Rectal smooth muscle tissue (tissue), 1 donor: ENCODE data around the gene RBM42.
A peak's percentile ranks its signal among the peaks of the same experiment; 100 is the strongest.

Experiments used
- H3K27ac ChIP-seq: one replicate; pipeline ENCODE4 v1.7.0; 2013; ENCODE audit warnings: low read depth, low read length, inconsistent platforms
- H3K27me3 ChIP-seq: one replicate; pipeline ENCODE4 v1.7.0; 2013; ENCODE audit warnings: low read length; ENCODE audit not compliant: control insufficient read depth, insufficient read depth
- H3K36me3 ChIP-seq: one replicate; pipeline ENCODE4 v1.7.0; 2013; ENCODE audit warnings: low read length; ENCODE audit not compliant: control insufficient read depth, insufficient read depth
- H3K4me1 ChIP-seq: one replicate; pipeline ENCODE4 v1.7.0; 2013; ENCODE audit warnings: low read length; ENCODE audit not compliant: control insufficient read depth, insufficient read depth
- H3K4me3 ChIP-seq: one replicate; pipeline ENCODE4 v1.7.0; 2013; ENCODE audit warnings: low read length
- H3K9ac ChIP-seq: one replicate; pipeline ENCODE4 v1.7.0; 2013; ENCODE audit warnings: low read length

The RBM42 gene

DNA sequence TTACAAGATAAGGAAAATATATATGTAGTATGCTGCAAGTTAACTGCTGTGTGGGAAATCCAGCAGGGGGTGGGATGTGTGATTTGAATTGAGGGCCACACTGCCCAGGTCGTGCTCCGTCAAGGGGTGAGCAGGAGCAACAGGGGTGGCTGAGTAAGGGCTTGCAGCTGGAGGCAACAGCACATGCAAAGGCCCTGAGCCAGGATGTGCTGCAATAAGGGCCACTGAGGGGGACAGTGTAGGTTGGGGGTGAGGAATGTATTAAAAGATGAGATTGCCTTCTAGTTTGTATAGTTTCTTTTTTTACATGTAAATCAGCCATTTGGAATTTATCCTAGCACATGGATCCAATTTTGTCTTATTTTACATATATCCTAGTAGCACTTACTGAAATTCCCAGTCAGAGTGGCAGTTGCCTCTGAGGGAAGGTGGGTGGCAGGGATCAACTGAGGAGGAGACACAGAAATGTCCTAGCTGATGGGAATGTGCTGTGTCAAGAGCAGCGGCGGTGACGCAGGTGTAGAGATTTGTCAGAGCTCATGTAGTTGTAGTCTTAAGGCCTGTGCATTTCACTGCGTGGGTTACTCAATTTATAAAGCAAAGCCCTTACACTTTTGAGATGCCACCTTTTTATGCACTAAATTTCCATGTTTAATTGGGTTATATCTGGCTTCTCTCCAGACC lies 5.4 kb upstream of the RBM42 start:
- Histone ChIP-seq H3K9ac (no peak overlapping the region), H3K4me3 (no peak overlapping the region), H3K27me3 (no peaks in the 10 kb centered on the region), H3K36me3 (no peaks in the 10 kb centered on the region), H3K27ac (no peak overlapping the region), H3K4me1 (no peaks in the 10 kb centered on the region)

DNA sequence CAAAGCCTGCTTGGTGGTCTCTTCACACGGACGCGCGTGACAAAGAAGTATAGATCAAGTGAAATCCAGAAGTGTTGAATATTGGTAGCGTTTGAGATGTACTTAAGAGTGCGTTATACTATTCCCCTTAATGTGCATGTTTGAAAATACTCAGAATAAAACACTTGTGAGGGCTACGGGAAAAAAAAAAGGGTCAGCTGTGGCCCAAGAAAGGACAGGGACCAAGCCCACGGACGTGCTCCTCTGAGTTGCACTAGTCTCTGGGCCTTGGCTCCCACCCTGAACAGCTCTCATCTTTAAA lies 622 bp upstream of the RBM42 start:
- no peaks in the 10 kb centered on the region for H3K27me3 ChIP-seq
- peak overlapping the region; percentile 77 for H3K4me3 ChIP-seq
- peak overlapping the region; percentile 84 for H3K27ac ChIP-seq
- H3K9ac ChIP-seq, result peak overlapping the region; percentile 25
- peaks cover 4% of the 10 kb centered on the region for H3K4me1 ChIP-seq
- H3K36me3 ChIP-seq, result peaks cover 26% of the 10 kb centered on the region

DNA sequence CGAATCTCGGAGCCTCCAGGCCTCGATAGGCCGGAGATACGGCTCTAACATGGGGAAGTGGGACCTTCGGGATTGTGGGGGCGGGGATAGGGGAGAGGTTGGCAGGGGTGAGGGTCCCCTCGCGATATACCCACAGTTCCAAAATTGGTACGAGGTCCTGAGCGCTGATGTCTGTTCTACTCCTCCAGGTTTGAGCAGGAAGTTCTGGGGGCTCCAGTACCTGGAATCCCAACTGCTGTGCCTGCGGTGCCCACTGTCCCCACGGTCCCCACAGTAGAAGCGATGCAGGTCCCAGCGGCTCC lies 447 bp downstream of the RBM42 start:
- H3K4me3 ChIP-seq, result peak overlapping the region; percentile 84
- peaks cover 4% of the 10 kb centered on the region for H3K4me1 ChIP-seq
- no peaks in the 10 kb centered on the region for H3K27me3 ChIP-seq
- H3K36me3 ChIP-seq, result peaks cover 34% of the 10 kb centered on the region
- H3K27ac ChIP-seq, result peak overlapping the region; percentile 78
- H3K9ac ChIP-seq, result peak overlapping the region; percentile 81

DNA sequence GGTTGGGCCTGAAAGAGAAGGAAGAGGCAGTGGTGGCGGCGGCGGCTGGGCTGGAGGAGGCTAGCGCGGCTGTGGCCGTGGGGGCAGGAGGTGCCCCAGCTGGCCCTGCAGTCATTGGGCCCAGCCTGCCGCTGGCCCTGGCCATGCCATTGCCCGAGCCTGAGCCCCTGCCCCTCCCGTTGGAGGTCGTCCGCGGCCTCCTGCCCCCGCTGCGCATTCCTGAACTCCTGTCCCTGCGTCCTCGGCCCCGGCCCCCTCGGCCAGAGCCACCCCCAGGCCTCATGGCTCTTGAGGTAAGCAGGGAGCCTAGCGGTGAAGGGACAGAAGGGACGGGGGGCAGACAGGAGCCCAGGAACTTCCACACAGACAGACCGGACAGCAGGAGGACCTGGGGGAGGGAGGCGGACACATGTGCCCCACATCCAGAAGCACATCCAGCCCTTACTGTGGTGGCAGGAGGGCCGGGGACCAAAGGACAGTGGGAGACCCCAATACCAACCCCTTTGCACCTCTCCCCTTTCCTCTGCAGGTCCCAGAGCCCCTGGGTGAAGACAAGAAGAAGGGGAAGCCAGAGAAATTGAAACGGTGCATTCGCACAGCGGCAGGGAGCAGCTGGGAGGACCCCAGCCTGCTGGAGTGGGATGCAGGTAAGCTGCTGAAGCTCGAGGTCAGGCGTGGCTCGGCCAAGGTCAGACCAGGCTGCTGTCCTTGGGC lies 5.0 kb downstream of the RBM42 start:
- H3K4me1 ChIP-seq, result peaks cover 4% of the 10 kb centered on the region
- H3K27ac ChIP-seq, result no peak overlapping the region
- no peaks in the 10 kb centered on the region for H3K27me3 ChIP-seq
- H3K4me3 ChIP-seq, result no peak overlapping the region
- H3K36me3 ChIP-seq, result peaks cover 52% of the 10 kb centered on the region
- H3K9ac ChIP-seq, result no peak overlapping the region

DNA sequence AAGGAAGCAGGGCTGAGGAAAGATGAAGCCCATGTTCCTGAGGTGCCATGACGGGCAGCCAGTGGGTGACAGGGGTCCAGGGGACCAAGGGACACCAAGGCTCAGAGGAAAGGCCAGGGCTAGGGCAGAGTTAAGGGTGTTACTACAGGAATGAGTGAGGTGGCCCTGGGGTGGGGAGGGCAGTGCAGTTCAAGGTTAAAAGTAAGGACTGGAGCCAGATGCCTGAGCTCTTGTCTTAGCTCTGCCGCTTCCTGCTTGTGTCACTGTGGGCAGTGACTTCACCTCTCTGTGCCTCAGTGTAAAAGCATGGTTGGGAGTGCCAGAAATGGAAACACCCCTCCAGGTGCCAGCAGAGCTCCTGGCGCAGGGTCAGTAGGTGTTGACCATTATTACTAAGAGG lies 7.8 kb downstream of the RBM42 start:
- H3K4me3 ChIP-seq, result no peak overlapping the region
- peaks cover 42% of the 10 kb centered on the region for H3K36me3 ChIP-seq
- no peak overlapping the region for H3K27ac ChIP-seq
- no peaks in the 10 kb centered on the region for H3K27me3 ChIP-seq
- no peaks in the 10 kb centered on the region for H3K4me1 ChIP-seq
- H3K9ac ChIP-seq, result no peak overlapping the region

DNA sequence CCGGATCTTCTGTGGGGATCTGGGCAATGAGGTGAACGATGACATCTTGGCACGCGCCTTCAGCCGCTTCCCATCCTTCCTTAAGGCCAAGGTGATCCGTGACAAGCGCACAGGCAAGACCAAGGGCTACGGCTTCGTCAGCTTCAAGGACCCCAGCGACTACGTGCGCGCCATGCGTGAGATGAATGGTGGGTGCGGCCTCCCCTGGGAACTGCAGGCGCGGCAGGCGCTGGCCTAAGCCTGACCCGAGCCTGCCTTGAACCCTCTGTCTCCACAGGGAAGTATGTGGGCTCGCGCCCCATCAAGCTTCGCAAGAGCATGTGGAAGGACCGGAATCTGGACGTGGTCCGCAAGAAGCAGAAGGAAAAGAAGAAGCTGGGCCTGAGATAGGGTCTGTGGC lies 8.3 kb downstream of the RBM42 start:
- Histone ChIP-seq H3K36me3 (peaks cover 37% of the 10 kb centered on the region), H3K4me3 (no peak overlapping the region)

DNA sequence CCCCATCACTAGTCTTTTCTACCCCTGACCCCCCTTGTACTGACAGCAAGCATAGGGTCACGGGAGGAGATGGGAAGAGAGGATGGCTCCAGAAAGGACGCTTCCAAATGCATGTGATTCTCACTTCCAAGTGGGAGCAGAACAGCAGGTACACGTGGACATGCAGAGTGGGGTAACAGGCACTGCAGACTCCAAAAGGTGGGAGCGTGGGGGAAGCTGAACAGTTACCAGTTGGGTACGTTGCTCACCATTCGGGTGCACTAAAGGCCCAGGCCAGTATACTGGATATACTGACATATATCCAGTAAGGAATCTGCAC lies 10.4 kb downstream of the RBM42 start:
- Histone ChIP-seq H3K27me3 (no peaks in the 10 kb centered on the region), H3K9ac (no peak overlapping the region), H3K4me3 (no peak overlapping the region), H3K36me3 (peaks cover 18% of the 10 kb centered on the region), H3K4me1 (peaks cover 2% of the 10 kb centered on the region), H3K27ac (no peak overlapping the region)

More for the DNA sequence above, 8.3 kb downstream of the RBM42 start:
- no peak overlapping the region for H3K27ac ChIP-seq
- no peaks in the 10 kb centered on the region for H3K27me3 ChIP-seq
- no peaks in the 10 kb centered on the region for H3K4me1 ChIP-seq
- no peak overlapping the region for H3K9ac ChIP-seq

DNA sequence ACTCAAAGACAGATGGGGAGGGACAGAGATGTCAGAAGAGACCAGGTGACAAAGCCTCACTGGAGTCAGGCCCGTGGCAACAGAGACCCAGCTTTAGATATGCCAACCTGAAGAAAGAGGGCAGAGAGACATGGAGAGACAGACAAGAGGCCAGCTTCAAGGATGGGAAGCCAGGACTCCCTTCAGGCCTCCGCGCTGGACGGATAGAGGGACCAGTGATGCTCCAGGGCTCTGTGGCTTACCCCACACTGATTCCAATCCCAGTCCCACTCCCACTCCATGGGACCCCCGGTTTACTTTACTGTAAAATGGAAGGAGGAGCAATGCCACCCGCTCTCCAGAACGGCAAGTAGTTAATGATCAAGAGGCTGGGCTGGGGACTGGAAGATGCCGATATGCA lies 11.0 kb downstream of the RBM42 start:
- H3K4me3 ChIP-seq, result no peak overlapping the region
- peaks cover 17% of the 10 kb centered on the region for H3K36me3 ChIP-seq
- no peak overlapping the region for H3K9ac ChIP-seq
- H3K27me3 ChIP-seq, result no peaks in the 10 kb centered on the region
- H3K4me1 ChIP-seq, result peaks cover 2% of the 10 kb centered on the region
- H3K27ac ChIP-seq, result no peak overlapping the region

DNA sequence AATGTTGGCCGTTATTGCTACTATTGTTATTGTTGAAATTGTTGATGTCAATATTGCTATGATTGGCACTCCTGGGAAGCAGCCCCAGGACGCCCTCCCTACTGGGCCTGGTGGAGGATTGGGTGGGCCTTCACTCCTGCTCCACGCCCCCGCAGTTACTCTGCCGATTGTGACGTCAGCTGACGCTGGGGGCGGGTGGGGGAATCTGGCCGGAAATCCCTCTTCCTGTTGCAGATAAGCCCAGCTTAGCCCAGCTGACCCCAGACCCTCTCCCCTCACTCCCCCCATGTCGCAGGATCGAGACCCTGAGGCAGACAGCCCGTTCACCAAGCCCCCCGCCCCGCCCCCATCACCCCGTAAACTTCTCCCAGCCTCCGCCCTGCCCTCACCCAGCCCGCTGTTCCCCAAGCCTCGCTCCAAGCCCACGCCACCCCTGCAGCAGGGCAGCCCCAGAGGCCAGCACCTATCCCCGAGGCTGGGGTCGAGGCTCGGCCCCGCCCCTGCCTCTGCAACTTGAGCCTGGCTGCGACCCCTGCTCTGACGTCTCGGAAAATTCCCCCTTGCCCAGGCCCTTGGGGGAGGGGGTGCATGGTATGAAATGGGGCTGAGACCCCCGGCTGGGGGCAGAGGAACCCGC lies 12.8 kb downstream of the RBM42 start, which contains the start of gene ETV2:
ETV2 (plus strand) TSS at position 231 of the 637 bp plus-strand sequence. CDS start 716 bp downstream, outside the sequence.
- Histone ChIP-seq H3K4me1 (peaks cover 5% of the 10 kb centered on the region), H3K4me3 (no peak within 1 kb of the TSS), H3K27ac (no peak within 1 kb of the TSS), H3K36me3 (peaks cover 13% of the 10 kb centered on the region), H3K27me3 (no peaks in the 10 kb centered on the region), H3K9ac (no peak within 1 kb of the TSS)

DNA sequence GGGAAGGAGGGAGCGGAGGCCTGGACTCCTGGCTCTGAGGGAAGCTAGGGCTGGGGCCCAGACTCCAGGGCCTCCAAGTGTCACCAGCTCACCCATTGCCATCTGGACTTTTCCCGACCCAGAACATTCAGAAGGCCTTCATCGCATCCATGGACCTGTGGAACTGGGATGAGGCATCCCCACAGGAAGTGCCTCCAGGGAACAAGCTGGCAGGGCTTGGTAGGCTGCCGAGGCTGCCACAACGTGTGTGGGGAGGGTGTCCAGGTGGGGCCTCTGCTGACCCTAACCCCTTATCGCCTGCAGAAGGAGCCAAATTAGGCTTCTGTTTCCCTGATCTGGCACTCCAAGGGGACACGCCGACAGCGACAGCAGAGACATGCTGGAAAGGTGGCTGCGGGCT lies 13.5 kb downstream of the RBM42 start:
- peaks cover 5% of the 10 kb centered on the region for H3K4me1 ChIP-seq
- no peak overlapping the region for H3K9ac ChIP-seq
- no peaks in the 10 kb centered on the region for H3K27me3 ChIP-seq
- peaks cover 6% of the 10 kb centered on the region for H3K36me3 ChIP-seq
- H3K27ac ChIP-seq, result no peak overlapping the region
- no peak overlapping the region for H3K4me3 ChIP-seq

DNA sequence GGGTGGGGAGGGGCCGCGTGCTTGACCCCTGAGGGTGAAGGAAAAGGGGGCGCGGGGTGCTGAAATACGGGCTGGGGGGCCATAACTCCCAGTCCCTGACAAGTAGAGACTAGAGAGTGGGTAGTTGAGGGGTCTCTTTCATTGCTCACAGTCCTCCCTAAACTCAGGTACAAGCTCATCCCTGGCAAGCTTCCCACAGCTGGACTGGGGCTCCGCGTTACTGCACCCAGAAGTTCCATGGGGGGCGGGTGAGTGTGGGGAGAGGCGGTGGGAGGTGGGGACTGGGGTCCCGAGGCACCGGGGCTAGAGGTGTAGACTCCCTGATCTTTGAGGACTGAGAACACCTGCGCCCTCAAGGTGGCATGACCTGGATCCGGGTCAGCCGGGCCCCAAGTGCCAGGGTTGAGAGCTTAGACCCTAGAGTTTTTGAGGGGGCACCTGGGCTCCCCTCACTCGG lies 14.0 kb downstream of the RBM42 start:
- Histone ChIP-seq H3K9ac (no peak overlapping the region), H3K27me3 (no peaks in the 10 kb centered on the region), H3K27ac (no peak overlapping the region), H3K4me3 (peak overlapping the region; percentile 73), H3K4me1 (peaks cover 5% of the 10 kb centered on the region), H3K36me3 (peaks cover under 1% of the 10 kb centered on the region)

DNA sequence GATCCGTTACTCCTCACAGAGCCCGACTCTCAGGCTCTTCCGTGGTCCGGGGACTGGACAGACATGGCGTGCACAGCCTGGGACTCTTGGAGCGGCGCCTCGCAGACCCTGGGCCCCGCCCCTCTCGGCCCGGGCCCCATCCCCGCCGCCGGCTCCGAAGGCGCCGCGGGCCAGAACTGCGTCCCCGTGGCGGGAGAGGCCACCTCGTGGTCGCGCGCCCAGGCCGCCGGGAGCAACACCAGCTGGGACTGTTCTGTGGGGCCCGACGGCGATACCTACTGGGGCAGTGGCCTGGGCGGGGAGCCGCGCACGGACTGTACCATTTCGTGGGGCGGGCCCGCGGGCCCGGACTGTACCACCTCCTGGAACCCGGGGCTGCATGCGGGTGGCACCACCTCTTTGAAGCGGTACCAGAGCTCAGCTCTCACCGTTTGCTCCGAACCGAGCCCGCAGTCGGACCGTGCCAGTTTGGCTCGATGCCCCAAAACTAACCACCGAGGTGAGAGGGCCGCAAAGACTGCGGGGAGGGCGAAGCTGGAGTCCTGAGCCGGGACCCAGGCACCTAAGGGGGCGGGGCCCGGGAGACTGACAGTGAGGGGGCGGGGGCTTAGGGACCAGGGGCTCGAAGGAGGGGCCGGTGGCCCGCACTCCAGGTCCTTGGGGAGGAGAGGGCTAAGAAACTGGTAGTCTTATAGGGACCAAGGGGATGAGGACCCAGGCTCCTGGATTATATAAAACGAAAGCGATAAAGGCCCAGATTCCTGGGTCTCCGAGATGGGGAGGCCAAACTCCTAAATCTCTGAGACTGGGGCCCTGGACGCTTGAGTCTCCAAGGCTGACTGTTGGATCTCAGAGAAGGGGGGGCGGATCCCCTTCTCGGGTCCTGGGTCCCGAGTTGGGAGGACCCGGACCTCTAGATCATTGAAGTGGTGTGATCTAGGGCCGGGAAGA lies 14.7 kb downstream of the RBM42 start:
- Histone ChIP-seq H3K36me3 (no peaks in the 10 kb centered on the region), H3K27me3 (no peaks in the 10 kb centered on the region), H3K9ac (peak overlapping the region; percentile 8), H3K4me3 (peak overlapping the region; percentile 73), H3K27ac (peak overlapping the region; percentile 73), H3K4me1 (peaks cover 5% of the 10 kb centered on the region)
